Stimulated activated naive CD4-positive, alpha-beta T cell (primary cell): ENCODE data around the gene MUC5B.
"Not testable (repeated sequence)": the region's sequence is repeated elsewhere in the genome, so short reads cannot be mapped to it uniquely, and the experiment has no call there.

ENCODE experiments used
- DNase-seq, 6 experiments: peaks; one replicate each; lab custom pipeline; 2025; lab: John Stamatoyannopoulos, UW

The MUC5B gene

DNA sequence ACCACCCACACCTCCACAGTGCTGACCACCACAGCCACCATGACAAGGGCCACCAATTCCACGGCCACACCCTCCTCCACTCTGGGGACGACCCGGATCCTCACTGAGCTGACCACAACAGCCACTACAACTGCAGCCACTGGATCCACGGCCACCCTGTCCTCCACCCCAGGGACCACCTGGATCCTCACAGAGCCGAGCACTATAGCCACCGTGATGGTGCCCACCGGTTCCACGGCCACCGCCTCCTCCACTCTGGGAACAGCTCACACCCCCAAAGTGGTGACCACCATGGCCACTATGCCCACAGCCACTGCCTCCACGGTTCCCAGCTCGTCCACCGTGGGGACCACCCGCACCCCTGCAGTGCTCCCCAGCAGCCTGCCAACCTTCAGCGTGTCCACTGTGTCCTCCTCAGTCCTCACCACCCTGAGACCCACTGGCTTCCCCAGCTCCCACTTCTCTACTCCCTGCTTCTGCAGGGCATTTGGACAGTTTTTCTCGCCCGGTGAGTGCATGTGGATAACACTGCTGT lies 28.4 kb downstream of the MUC5B start:
- DNase-seq: no peak

GRCh38 chr11:1252371-1253102 lies 29.7 kb downstream of the MUC5B start:
- no peak for DNase-seq

DNA sequence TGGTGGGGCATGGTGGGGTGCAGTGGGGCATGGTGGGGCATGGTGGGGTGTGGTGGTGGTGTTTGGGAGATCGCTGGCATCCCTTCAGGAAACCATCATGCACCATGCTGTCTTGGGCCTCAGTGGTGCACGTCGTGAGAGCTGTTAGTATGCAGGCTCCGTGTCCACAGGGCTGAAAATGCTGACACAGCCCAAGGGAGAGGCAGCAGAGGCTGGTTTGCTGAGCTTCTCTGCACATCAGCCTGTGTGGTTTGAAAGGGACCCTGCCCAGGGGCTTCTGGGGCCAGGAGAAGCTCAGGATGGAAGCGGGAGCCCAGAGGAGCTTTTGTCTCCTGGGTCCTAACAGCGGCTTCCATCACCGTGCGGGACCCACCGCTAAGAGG lies 30.2 kb downstream of the MUC5B start:
- no peak for DNase-seq

- DNase-seq: no peak
Observed at GRCh38 chr11:1254086-1254648, 31.3 kb downstream of the MUC5B start.

DNA sequence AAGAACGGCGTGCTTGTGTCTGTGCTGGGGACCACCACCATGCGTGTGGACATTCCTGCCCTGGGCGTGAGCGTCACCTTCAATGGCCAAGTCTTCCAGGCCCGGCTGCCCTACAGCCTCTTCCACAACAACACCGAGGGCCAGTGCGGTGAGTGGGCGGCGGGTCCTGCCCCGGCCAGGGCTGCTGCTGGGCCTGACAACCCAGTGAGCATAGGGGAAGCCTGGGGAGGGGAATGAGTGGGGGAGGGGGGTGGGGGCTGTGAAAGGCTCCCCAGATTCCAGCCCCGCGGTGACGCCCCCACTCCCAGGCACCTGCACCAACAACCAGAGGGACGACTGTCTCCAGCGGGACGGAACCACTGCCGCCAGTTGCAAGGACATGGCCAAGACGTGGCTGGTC lies 31.9 kb downstream of the MUC5B start:
- no peak for DNase-seq

- DNase-seq: no peak
Observed at GRCh38 chr11:1255151-1255550, 32.3 kb downstream of the MUC5B start.

- no peak for DNase-seq
Observed at GRCh38 chr11:1256257-1257045, 33.6 kb downstream of the MUC5B start.

- no peak for DNase-seq
Observed at GRCh38 chr11:1257366-1257765, 34.5 kb downstream of the MUC5B start.

GRCh38 chr11:1257916-1258315 lies 35.0 kb downstream of the MUC5B start:
- no peak for DNase-seq

DNA sequence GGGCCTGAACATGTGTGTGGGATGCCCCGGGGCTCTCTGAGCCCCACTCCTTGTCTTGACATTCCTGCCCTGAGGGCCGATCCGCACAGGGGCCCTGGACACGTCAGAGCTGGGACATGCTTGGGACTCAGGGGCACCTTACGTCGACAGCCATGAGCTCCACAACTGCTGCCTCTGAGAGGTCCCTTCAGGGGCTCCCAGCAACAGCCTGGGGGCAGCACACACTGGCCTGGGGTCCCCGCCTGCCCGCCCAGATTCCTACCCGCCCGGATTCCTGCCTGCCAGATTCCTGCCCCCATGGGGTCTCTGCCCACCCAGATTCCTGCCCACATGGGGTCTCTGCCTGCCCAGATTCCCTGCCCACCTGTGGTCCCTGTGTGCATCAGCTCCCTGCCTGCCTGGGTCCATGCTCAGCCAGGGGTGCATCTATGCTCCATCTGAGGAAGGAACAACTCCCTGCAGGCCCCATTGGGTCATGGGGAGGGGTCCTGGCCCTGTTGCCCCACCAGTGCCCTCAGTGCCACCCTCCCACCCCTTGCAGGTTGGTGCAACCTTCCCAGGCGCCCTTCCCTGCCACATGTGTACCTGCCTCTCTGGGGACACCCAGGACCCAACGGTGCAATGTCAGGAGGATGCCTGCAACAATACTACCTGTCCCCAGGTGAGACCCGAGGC lies 35.7 kb downstream of the MUC5B start:
- no peak for DNase-seq

DNA sequence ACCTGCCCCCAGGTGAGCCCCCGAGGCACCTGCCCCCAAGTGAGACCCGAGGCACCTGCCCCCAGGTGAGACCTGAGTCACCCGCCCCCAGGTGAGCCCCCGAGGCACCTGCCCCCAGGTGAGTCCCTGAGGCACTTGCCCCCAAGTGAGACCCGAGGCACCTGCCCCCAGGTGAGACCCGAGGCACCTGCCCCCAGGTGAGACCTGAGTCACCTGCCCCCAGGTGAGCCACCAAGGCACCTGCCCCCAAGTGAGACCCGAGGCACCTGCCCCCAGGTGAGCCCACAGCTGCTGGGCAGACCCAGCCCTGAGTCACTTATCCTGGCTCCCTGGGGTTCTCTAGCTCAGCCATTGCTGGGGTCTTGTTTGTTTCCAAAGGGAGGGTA lies 36.2 kb downstream of the MUC5B start:
- no peak for DNase-seq

- DNase-seq: no peak
Observed at GRCh38 chr11:1259561-1259960, 36.7 kb downstream of the MUC5B start.

DNA sequence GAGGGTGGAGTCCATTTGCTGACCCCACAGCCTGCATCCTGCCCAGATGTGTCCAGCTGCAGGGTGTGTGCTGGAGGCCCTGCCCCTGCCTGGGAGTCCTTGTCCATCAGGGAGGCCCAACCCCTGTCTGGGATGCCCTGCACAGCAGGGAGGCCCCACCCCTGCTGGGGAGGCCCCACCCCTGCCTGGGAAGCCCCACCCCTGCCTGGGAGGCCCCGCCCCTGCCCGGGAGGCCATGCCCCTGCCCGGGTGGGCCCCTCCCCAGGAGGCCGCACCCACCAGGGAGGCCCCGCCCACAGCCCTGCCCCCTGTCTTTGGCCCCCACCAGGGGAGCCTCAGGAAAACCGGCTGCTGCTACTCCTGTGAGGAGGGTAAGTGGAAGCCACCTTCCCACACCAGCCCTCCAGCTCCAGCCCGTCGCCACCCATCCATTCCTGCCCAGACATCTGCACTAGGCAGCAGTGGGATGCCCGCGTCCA lies 37.2 kb downstream of the MUC5B start:
- peak in 3 of 6 experiments; percentile 18 to 32 (median 29) for DNase-seq

- DNase-seq: no peak
Observed at GRCh38 chr11:1260620-1261019, 37.8 kb downstream of the MUC5B start.

- DNase-seq: no peak
Observed at GRCh38 chr11:1261241-1262071, 38.6 kb downstream of the MUC5B start.

- DNase-seq: peak; percentile 70 to 91 (median 83)
Observed at GRCh38 chr11:1262172-1263006, 39.5 kb downstream of the MUC5B start.

GRCh38 chr11:1263010-1263409 lies 40.1 kb downstream of the MUC5B start:
- peak in 2 of 6 experiments; percentile 15 to 55 for DNase-seq

DNA sequence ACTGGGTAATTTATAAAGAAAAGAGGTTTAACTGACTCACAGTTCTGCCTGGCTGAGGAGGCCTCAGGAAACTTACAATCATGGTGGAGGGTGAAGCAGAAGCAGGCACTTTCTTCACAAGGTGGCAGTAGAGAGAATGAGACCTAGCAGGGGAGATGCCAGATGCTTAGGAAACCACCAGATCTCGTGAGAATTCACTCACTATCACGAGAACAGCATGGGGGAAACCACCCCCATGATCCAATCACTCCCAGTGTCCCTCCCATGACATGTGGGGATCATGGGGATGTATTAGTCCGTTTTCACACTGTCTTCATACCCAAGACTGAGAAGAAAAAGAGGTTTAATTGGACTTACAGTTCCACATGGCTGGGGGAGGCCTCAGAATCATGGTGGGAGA lies 41.6 kb downstream of the MUC5B start:
- DNase-seq: peak in 4 of 6 experiments; percentile 13 to 42 (median 14)

DNA sequence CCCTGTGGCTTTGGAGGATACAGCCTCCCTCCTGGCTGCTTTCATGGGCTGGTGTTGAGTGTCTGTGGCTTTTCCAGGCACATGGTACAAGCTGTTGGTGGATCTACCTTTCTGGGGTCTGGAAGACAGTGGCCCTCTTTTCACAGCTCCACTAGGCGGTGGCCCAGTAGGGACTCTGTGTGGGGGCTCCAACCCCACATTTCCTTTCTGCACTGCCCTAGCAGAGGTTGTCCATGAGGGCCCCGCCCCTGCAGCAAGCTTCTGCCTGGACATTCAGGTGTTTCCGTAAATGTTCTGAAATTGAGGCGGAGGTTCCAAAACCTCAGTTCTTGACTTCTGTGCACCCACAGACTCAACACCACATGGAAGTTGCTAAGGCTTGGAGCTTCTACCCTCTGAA lies 42.6 kb downstream of the MUC5B start:
- DNase-seq: not testable (repeated sequence)

DNA sequence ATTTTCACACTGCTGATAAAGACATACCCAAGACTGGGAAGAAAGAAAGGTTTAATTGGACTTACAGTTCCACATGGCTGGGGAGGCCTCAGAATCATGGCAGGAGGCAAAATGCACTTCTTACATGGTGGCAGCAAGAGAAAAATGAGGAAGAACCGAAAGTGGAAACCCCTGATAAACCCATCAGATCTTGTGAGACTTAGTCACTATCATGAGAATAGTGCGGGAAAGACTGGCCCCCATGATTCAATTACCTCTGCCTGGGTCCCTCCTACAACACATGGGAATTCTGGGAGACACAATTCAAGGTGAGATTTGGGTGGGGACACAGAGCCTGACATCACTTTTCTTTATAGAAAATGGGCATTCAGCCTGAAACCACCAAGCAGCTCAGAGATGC lies 44.1 kb downstream of the MUC5B start:
- not testable (repeated sequence) for DNase-seq
